SJSA1 (cell line): Measurements from ENCODE around the gene MAGI2. TPM values are rescaled to one million over a fixed set of nuclear protein-coding genes. Genes with fewer than 3 reads are reported as not detected.

Experiments
- DNase-seq, 2 experiments: peaks; one replicate each; pipeline ENCODE4 v3.0.0-alpha.2; 2015 to 2020; ENCODE audit warnings: low spot score in 2 of 2, low read depth in 1 of 2
- H3K27ac ChIP-seq: fragments of 250-450 bp; sonication (Bioruptor Pico); 2 replicates; pipeline ENCODE4 v1.5.1; 2020; ENCODE audit warnings: mild to moderate bottlenecking, moderate library complexity
- H3K27me3 ChIP-seq: fragments of 250-450 bp; sonication (Bioruptor Pico); replicated peaks from 2 replicates; pipeline ENCODE4 v1.5.1; 2020; ENCODE audit warnings: mild to moderate bottlenecking, moderate library complexity
- H3K36me3 ChIP-seq: fragments of 250-450 bp; sonication (Bioruptor Pico); 2 replicates; pipeline ENCODE4 v1.5.1; 2020; ENCODE audit warnings: mild to moderate bottlenecking
- H3K4me1 ChIP-seq: fragments of 250-450 bp; sonication (Bioruptor Pico); replicated peaks from 2 replicates; pipeline ENCODE4 v1.6.1; 2021; ENCODE audit warnings: mild to moderate bottlenecking
- H3K4me3 ChIP-seq: fragments of 250-450 bp; sonication (Bioruptor Pico); 2 replicates; pipeline ENCODE4 v1.5.1; 2020; ENCODE audit warnings: mild to moderate bottlenecking
- H3K9me3 ChIP-seq: fragments of 250-450 bp; sonication (Bioruptor Pico); replicated peaks from 2 replicates; pipeline ENCODE4 v1.5.1; 2020; ENCODE audit warnings: mild to moderate bottlenecking
- total RNA-seq: library from RNA; depleted of rRNA; stranded (reverse); fragments of >200 nt; shearing (Covaris generic); gene quantifications from 2 replicates; pipeline ENCODE4 v1.2.3, GENCODE V29; 2014

Gene MAGI2
- total RNA-seq, 1 experiment from 2014 or later: 0.82 TPM

DNA sequence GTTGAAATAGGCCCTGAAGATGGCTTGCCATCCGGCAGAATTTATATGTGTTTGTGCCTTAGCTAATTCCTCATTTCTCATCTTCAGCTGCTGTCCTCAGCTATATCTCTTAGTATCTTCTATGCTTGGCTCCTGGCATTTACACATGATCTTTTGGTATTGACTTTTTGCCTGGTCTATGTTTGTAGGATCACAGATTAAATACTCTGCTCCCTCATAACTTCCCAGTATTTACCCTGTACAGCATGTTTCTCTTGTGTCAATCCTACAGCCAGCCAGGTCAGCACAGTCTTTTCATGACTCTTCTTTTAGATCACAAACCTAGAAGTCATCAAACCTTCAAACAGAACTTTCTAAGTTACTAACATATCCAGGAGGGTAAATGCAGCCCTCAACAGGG, 743.8 kb downstream of the MAGI2 start:
- no peak overlapping the region for H3K27ac ChIP-seq
- no peak for DNase-seq
- no peaks in the 10 kb centered on the region for H3K36me3 ChIP-seq
- no peaks in the 10 kb centered on the region for H3K27me3 ChIP-seq
- H3K4me3 ChIP-seq: no peak overlapping the region
- no peaks in the 10 kb centered on the region for H3K9me3 ChIP-seq
- H3K4me1 ChIP-seq: no peaks in the 10 kb centered on the region

DNA sequence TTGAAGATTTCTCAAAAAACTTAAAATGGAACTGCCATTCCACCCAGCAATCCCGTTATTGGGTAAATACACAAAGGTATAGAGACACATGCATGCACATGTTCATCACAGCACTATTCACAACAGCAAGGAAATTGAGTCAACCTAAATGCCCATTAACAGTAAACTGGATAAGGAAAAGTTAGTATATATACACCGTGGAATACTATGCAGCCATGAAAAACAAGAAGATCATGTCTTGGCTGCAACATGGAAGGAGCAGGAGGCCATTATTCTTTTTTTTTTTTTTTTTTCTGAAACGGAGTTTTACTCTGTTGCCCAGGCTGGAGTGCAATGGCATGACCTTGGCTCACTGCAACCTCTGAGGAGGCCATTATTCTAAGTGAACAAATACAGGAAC, 749.0 kb downstream of the MAGI2 start:
- Histone ChIP-seq H3K4me3 (no peak overlapping the region), H3K36me3 (no peaks in the 10 kb centered on the region), H3K27ac (no peak overlapping the region), H3K27me3 (no peaks in the 10 kb centered on the region), H3K4me1 (peaks cover 23% of the 10 kb centered on the region), H3K9me3 (no peaks in the 10 kb centered on the region)
- DNase-seq: no peak

DNA sequence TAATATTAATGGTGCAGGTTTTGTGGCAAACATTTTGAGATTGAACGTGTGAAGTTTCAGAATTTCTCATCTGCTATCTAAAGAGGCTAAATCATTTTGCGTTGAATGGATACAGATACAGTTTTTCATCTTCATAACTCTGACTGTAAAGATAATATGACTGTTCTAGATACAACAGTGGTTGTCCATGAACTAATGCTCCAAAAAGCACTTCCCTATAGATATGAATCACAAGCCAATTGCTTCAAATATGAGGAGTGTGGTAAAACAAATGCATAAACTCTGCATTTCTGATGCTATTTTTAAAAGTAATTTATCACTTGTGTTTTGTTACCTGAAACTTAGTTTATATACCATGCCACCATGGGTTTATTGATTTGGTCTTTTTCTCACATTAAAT, 750.1 kb downstream of the MAGI2 start:
- H3K27me3 ChIP-seq: no peaks in the 10 kb centered on the region
- no peaks in the 10 kb centered on the region for H3K9me3 ChIP-seq
- H3K27ac ChIP-seq: peak overlapping the region; percentile 45
- DNase-seq: no peak
- H3K36me3 ChIP-seq: no peaks in the 10 kb centered on the region
- peaks cover 26% of the 10 kb centered on the region for H3K4me1 ChIP-seq
- H3K4me3 ChIP-seq: no peak overlapping the region

DNA sequence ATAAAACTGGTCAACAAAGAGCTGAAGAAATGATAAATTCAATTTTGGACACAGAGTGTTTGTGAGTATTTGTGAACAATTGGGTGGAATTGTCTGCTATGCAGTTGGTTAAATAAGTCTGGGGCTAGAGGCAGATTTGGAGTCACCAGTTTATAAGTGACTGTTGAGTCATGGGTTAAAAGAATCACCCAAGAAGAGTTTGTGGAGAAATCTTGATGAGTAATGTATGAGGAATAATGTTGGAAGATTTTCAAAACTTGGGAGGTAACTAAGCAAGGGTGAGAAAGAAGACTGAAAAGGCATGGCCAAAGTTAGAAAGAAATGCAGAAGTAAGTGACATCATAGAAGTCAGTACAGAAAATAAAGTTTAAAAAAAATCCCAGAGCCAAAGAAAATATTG, 750.7 kb downstream of the MAGI2 start:
- Histone ChIP-seq H3K4me3 (no peak overlapping the region), H3K9me3 (no peaks in the 10 kb centered on the region), H3K36me3 (no peaks in the 10 kb centered on the region), H3K27me3 (no peaks in the 10 kb centered on the region), H3K4me1 (peaks cover 32% of the 10 kb centered on the region), H3K27ac (peak overlapping the region; percentile 45)
- peak in 1 of 2 experiments; percentile 83 for DNase-seq

DNA sequence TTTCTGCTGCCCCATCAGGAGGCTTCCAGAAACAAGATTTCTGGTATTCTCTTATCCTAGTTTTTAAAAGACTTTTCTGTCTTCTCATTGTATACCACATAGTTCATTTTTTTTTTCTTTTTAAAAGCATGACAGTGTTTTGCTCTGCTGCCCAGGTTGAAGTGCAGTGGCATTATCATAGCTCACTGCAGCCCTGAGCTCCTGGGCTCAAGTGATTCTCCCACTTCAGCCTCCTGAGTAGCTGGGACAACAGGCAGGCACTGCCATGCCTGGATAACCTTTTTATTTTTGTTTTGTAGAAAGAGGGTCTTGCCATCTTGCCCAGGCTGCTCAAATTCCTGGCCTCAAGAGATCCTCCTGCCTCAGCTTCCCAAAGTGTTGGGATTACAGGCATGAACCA, 757.6 kb downstream of the MAGI2 start:
- H3K4me3 ChIP-seq: no peak overlapping the region
- H3K27ac ChIP-seq: no peak overlapping the region
- H3K27me3 ChIP-seq: no peaks in the 10 kb centered on the region
- no peaks in the 10 kb centered on the region for H3K36me3 ChIP-seq
- peaks cover 23% of the 10 kb centered on the region for H3K4me1 ChIP-seq
- H3K9me3 ChIP-seq: no peaks in the 10 kb centered on the region
- DNase-seq: no peak

DNA sequence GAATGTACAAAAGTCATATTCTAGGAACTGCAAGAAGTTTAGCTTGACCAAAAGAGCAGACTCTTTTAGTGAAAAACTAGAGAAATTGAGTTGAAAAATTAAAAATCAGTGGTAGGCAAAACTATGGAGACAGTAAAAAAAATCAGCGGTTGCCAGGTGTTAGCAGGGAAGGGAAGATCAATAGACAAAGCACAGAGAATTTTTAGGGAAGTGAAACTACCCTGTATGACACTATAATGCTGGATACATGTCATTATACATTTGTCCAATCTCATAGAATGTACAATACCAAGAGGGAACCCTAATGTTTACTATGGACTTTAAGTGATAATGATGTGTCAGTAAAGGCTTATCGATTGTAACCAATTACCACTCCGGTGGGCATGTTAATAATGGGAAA, 761.9 kb downstream of the MAGI2 start:
- H3K4me1 ChIP-seq: peaks cover 5% of the 10 kb centered on the region
- no peak overlapping the region for H3K27ac ChIP-seq
- no peaks in the 10 kb centered on the region for H3K9me3 ChIP-seq
- no peak for DNase-seq
- H3K36me3 ChIP-seq: no peaks in the 10 kb centered on the region
- no peak overlapping the region for H3K4me3 ChIP-seq
- no peaks in the 10 kb centered on the region for H3K27me3 ChIP-seq

DNA sequence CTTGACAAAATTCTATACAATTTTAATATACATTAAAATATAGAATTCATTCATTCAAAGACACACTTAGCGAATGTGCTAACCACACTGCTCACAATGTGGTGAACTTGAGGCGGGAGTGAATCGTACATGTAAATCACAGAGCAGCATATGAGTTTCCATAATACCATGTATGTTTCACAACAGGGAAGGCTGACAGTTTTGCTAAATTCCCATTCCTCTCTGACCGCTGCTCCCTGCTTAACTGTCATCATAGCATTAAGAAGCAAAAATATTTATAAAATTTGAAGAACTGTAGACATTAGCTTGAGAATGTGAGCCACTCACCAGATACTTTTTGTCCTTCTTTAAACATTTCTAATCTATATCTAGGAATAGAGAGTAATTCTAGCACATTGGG, 763.3 kb downstream of the MAGI2 start:
- H3K4me1 ChIP-seq: no peaks in the 10 kb centered on the region
- no peak overlapping the region for H3K27ac ChIP-seq
- no peaks in the 10 kb centered on the region for H3K9me3 ChIP-seq
- DNase-seq: no peak
- H3K36me3 ChIP-seq: no peaks in the 10 kb centered on the region
- no peaks in the 10 kb centered on the region for H3K27me3 ChIP-seq
- H3K4me3 ChIP-seq: no peak overlapping the region

DNA sequence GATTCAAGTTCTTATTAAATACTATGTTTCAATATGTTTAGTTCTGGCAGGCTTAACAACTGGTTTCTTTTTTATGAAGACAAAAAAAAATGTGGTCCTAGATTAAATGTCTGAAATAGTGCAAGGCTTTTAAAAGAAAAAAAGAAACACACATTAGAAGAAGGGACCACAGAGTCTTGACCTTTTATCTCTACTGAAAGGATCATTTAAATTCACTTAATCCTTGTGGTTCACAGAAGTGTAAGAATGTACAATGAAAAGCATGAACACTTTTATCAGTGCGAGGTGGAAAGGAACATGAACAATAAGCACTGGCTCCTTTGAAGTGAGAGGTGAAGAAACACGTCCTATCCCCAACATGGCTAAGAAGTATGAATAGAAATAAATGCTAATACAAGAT, 765.1 kb downstream of the MAGI2 start:
- Histone ChIP-seq H3K9me3 (no peaks in the 10 kb centered on the region), H3K36me3 (no peaks in the 10 kb centered on the region), H3K27me3 (no peaks in the 10 kb centered on the region), H3K4me1 (no peaks in the 10 kb centered on the region), H3K27ac (no peak overlapping the region), H3K4me3 (no peak overlapping the region)
- DNase-seq: no peak

DNA sequence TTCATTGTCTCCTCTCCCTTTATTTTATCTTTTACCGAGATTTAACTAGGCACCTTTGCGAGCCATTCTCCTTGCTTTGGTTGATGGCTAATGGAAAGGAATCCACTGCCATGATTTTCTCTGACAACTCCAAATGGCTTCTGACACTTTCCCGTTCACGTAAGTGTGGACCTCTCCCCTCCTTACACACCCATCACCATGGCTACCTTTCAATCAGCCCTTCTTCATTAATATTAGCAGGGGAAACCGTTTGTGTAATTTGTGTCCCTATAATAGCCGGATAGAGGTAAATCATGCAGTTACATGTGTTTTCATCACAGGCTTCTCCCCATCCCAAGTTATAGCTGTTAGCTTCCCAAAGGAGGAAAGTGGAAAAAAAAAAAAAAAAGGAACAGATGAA, 767.3 kb downstream of the MAGI2 start:
- Histone ChIP-seq H3K4me3 (no peak overlapping the region), H3K27me3 (no peaks in the 10 kb centered on the region)
- no peak for DNase-seq

DNA sequence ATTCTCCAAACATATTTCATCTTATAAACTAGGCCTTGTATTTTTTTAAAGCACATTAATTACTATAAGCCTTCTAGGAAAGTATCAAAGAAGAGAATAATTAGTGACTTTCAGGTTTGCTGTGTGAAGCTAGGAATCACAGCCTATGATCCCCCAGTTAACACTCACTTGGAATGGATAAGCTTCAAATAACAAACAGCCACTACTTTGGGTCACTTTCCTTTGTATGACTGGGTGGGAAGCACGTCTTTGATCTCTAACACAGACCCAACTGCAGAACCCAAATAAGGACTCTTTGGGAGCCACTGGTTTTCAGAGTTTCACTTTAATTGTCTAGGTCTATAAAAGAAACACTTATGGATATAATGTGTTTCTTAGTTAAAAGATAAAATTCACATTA, 769.3 kb downstream of the MAGI2 start:
- no peaks in the 10 kb centered on the region for H3K4me1 ChIP-seq
- no peak for DNase-seq

More for the DNA sequence above, 767.3 kb downstream of the MAGI2 start:
- no peak overlapping the region for H3K27ac ChIP-seq
- no peaks in the 10 kb centered on the region for H3K4me1 ChIP-seq
- no peaks in the 10 kb centered on the region for H3K9me3 ChIP-seq
- no peaks in the 10 kb centered on the region for H3K36me3 ChIP-seq

DNA sequence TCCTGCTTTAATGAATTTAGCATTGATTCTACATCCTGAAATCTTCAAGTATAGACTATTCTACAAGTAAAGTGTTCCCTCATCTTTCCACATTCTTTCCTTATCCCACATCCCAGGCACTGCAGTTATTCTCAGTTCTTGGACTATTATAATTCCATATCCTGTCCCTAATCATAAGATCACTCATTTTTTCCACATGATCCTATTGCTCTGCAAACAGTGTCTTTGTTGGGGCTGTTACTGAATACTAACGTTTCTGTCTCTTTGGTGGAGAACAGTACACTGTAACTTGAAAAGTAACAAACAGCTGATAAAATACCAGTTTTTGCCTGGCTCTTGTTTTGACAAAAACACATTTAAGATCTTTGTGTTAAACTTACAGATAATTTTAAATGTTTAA, 769.9 kb downstream of the MAGI2 start:
- no peak for DNase-seq

More for the DNA sequence above, 769.3 kb downstream of the MAGI2 start:
- Histone ChIP-seq H3K36me3 (no peaks in the 10 kb centered on the region), H3K27me3 (no peaks in the 10 kb centered on the region), H3K27ac (no peak overlapping the region), H3K9me3 (no peaks in the 10 kb centered on the region), H3K4me3 (no peak overlapping the region)

DNA sequence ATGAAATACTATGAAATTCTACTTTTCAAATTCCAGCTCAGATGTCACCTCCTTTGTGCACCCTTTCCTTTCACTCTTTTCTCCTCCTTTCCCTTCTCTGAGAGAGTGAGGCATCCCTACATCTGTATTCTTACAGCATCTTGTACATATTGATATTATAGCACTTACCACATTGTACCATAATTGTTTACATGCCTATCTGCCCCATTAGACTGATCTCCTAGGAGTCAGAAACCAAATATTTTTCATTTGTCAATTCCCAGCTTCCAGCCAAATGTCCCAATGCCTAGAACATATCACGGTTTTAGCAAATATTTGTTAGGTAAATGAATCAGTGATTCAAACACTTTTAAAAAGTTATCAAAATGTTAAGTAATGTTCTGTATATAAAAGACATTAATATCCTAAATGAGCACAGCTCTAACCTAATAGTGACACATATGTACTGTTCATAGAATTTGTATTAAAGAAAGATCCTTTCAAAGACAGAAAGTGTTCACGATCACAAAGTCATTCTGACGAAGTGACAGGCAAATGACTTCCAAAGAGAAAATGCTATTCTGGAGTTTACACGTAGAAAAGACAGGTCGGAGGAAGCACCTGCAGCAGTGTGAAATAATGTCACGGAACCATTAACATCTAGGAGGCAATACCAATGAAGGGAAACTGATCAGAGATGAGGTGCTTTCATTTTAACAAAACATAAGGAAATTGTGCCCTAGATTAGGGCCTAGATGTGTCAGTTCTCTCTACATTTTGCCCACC, 774.2 kb downstream of the MAGI2 start:
- no peak for DNase-seq
- Histone ChIP-seq H3K4me1 (peaks cover 9% of the 10 kb centered on the region), H3K27ac (no peak overlapping the region), H3K4me3 (no peak overlapping the region), H3K36me3 (no peaks in the 10 kb centered on the region), H3K9me3 (no peaks in the 10 kb centered on the region), H3K27me3 (no peaks in the 10 kb centered on the region)

More for the DNA sequence above, 769.9 kb downstream of the MAGI2 start:
- Histone ChIP-seq H3K4me3 (no peak overlapping the region), H3K9me3 (no peaks in the 10 kb centered on the region), H3K27ac (no peak overlapping the region), H3K4me1 (no peaks in the 10 kb centered on the region), H3K27me3 (no peaks in the 10 kb centered on the region), H3K36me3 (no peaks in the 10 kb centered on the region)

DNA sequence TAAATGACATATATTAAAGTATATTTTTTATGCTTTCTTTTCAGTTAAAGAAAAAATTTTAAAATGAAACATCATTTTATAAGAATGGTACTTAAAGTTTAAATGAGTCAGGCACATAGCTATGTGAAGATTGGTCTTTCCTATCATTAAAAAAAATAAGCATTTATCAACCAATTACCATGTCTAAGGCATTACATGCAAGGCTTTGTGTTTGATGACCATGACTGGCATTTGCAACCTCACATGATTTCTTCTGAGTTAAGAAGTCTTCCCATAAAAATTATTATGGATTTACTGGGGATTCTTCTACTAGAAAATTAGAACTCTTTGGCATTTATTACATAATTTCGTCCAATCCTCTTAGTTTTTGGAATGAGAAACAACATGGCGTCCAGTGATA, 776.1 kb downstream of the MAGI2 start:
- H3K9me3 ChIP-seq: no peaks in the 10 kb centered on the region
- no peaks in the 10 kb centered on the region for H3K36me3 ChIP-seq
- H3K27me3 ChIP-seq: no peaks in the 10 kb centered on the region
- no peak for DNase-seq
- H3K4me1 ChIP-seq: peaks cover 9% of the 10 kb centered on the region
- H3K27ac ChIP-seq: no peak overlapping the region
- H3K4me3 ChIP-seq: no peak overlapping the region

DNA sequence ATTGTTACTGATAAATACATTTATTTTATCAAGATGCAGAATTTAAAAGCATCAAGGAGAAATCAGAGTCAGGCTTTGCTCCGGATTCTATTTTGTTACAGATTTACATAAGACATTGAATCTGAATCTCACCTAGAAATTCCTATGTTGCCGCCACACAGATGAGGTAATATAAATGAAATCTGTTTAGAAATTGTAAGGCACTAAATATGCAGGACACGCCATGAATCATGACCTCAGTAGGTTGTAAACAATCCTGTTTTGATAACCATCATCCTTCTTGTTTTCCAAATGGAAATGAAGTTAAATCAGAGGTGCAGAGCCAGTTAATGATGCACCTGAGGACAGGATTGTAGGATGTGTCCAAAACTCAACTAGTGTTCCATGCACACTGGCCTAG, 778.0 kb downstream of the MAGI2 start:
- no peak for DNase-seq
- Histone ChIP-seq H3K4me1 (peaks cover 9% of the 10 kb centered on the region), H3K27ac (no peak overlapping the region), H3K36me3 (no peaks in the 10 kb centered on the region), H3K27me3 (no peaks in the 10 kb centered on the region), H3K9me3 (no peaks in the 10 kb centered on the region), H3K4me3 (no peak overlapping the region)

DNA sequence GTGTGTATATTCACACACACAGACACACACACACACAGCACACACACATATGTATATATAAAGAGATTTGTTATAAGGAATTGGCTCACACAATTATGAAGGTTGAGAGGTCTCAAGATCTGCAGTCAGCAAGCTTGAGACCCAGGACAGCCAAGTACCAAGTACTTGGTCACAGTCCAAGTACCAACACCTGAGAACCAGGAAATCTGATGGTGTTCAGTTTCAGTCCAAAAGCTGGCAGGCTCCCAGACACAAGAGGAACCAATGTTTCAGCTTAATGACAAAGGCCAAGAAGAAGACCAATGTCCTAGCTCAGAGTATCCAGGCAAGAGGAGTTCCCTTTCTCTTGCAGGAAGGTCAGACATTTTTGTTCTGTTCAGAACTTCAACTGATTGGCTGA, 780.2 kb downstream of the MAGI2 start:
- Histone ChIP-seq H3K9me3 (no peaks in the 10 kb centered on the region), H3K4me3 (no peak overlapping the region), H3K27me3 (no peaks in the 10 kb centered on the region), H3K4me1 (peaks cover 9% of the 10 kb centered on the region), H3K27ac (no peak overlapping the region), H3K36me3 (no peaks in the 10 kb centered on the region)
- no peak for DNase-seq
